ENCODE data around the gene ARL5B.

ARL5B gene

GRCh38 chr10:18659125-18659818, at the start of gene ARL5B:
ARL5B (plus strand) TSS chr10:18659431; CDS start chr10:18659638, 207 bp downstream.
- ATAC-seq = peak; percentile 97
- TF ChIP-seq PATZ1 (CRISPR knock-in tag; IDR thresholded peaks at IDR 0.05; ENCODE audit: borderline replicate concordance) (peak; percentile 65; the same call in 1 of the 2 replicates), ZNF8 (CRISPR knock-in tag; IDR thresholded peaks at IDR 0.05) (no peak)

- TF ChIP-seq TOX (CRISPR knock-in tag; IDR thresholded peaks at IDR 0.05; ENCODE audit: borderline replicate concordance) (peak; percentile 48; the same call in 1 of the 2 replicates), ZNF70 (CRISPR knock-in tag; IDR thresholded peaks at IDR 0.05) (peak; percentile 28; the same call in 1 of the 2 replicates), ZNF8 (CRISPR knock-in tag; IDR thresholded peaks at IDR 0.05) (no peak), ZFP3 (CRISPR knock-in tag; IDR thresholded peaks at IDR 0.05) (0 out of 2 replicates have a peak, but pooled peaks have one; percentile 26), ISL1 (CRISPR knock-in tag; IDR thresholded peaks at IDR 0.05) (0 out of 2 replicates have a peak, but pooled peaks have one; percentile 4), GLIS3 (CRISPR knock-in tag; IDR thresholded peaks at IDR 0.05) (no peak)
- peak; percentile 82 for ATAC-seq
Observed at GRCh38 chr10:18610517-18610916, 48.7 kb upstream of the ARL5B start.

- TF ChIP-seq GLIS3 (CRISPR knock-in tag; IDR thresholded peaks at IDR 0.05) (no peak), ZNF70 (CRISPR knock-in tag; IDR thresholded peaks at IDR 0.05) (no peak), CREB5 (CRISPR knock-in tag; IDR thresholded peaks at IDR 0.05; ENCODE audit: low read depth) (no peak), ISL1 (CRISPR knock-in tag; IDR thresholded peaks at IDR 0.05) (no peak), ZFP3 (CRISPR knock-in tag; IDR thresholded peaks at IDR 0.05) (no peak), CSRNP3 (CRISPR knock-in tag; IDR thresholded peaks at IDR 0.05) (no peak), PPARA (CRISPR knock-in tag; IDR thresholded peaks at IDR 0.05; ENCODE audit: borderline replicate concordance) (no peak), CSDC2 (CRISPR knock-in tag; IDR thresholded peaks at IDR 0.05) (no peak), PATZ1 (CRISPR knock-in tag; IDR thresholded peaks at IDR 0.05; ENCODE audit: borderline replicate concordance) (no peak), TSHZ2 (CRISPR knock-in tag; IDR thresholded peaks at IDR 0.05) (no peak), ARNTL (CRISPR knock-in tag; IDR thresholded peaks at IDR 0.05; ENCODE audit: borderline replicate concordance, low read depth) (no peak), ESRRG (CRISPR knock-in tag; IDR thresholded peaks at IDR 0.05) (no peak), ZC3H10 (CRISPR knock-in tag; IDR thresholded peaks at IDR 0.05) (no peak)
- ATAC-seq = no peak
Observed at GRCh38 chr10:18611168-18611567, 48.1 kb upstream of the ARL5B start.

- TF ChIP-seq OSR1 (CRISPR knock-in tag; IDR thresholded peaks at IDR 0.05) = no peak
- TF ChIP-seq ZFP30 (CRISPR knock-in tag; IDR thresholded peaks at IDR 0.05) = no peak
- TF ChIP-seq ZNF70 (CRISPR knock-in tag; IDR thresholded peaks at IDR 0.05) = no peak
- no peak for TF ChIP-seq ESRRG (CRISPR knock-in tag; IDR thresholded peaks at IDR 0.05)
- no peak for TF ChIP-seq CSRNP3 (CRISPR knock-in tag; IDR thresholded peaks at IDR 0.05)
- no peak for TF ChIP-seq TCF4 (CRISPR knock-in tag; IDR thresholded peaks at IDR 0.05; ENCODE audit: borderline replicate concordance)
- TF ChIP-seq ZC3H10 (CRISPR knock-in tag; IDR thresholded peaks at IDR 0.05) = no peak
- no peak for TF ChIP-seq POU6F1 (CRISPR knock-in tag; IDR thresholded peaks at IDR 0.05; ENCODE audit: borderline replicate concordance, low read depth)
- TF ChIP-seq GLIS3 (CRISPR knock-in tag; IDR thresholded peaks at IDR 0.05) = no peak
- ATAC-seq = no peak
Observed at GRCh38 chr10:18615618-18616017, 43.6 kb upstream of the ARL5B start.

All from SK-N-SH treated with all-trans-retinoic acid at 6 μM for 48 hours (cell line).